ENCODE data around the gene NECAP2. TPM values are rescaled to one million over a fixed set of nuclear protein-coding genes. Genes with fewer than 3 reads are reported as not detected.
"Not testable (repeated sequence)": the region's sequence is repeated elsewhere in the genome, so short reads cannot be mapped to it uniquely, and the experiment has no call there.

The NECAP2 gene
- total RNA-seq, 2 donors from 2014 or later = 80.4 to 84.5 TPM

GRCh38 chr1:16454909-16455308 lies 14.4 kb downstream of the NECAP2 start:
- H3K27ac Mint-ChIP-seq = peak overlapping the region; percentile 39
- not testable (repeated sequence) for ATAC-seq (replicated peaks in 1 of 2); H3K4me3 Mint-ChIP-seq; H3K27me3 Mint-ChIP-seq (ENCODE audit: low read depth); H3K9me3 Mint-ChIP-seq; DNase-seq
- peaks cover 14% of the 10 kb centered on the region for H3K4me1 Mint-ChIP-seq (ENCODE audit: low read depth)
- H3K36me3 Mint-ChIP-seq (ENCODE audit: insufficient read depth in 2 of 2) = peaks cover 8 to 19% of the 10 kb centered on the region in 2 donors

GRCh38 chr1:16456151-16456550 lies 15.6 kb downstream of the NECAP2 start:
- not testable (repeated sequence) for ATAC-seq (replicated peaks in 1 of 2); H3K27me3 Mint-ChIP-seq (ENCODE audit: low read depth); H3K27ac Mint-ChIP-seq; DNase-seq; H3K4me1 Mint-ChIP-seq (ENCODE audit: low read depth); H3K4me3 Mint-ChIP-seq; H3K9me3 Mint-ChIP-seq
- H3K36me3 Mint-ChIP-seq (ENCODE audit: insufficient read depth in 2 of 2) = peaks cover 9 to 23% of the 10 kb centered on the region in 2 donors

DNA sequence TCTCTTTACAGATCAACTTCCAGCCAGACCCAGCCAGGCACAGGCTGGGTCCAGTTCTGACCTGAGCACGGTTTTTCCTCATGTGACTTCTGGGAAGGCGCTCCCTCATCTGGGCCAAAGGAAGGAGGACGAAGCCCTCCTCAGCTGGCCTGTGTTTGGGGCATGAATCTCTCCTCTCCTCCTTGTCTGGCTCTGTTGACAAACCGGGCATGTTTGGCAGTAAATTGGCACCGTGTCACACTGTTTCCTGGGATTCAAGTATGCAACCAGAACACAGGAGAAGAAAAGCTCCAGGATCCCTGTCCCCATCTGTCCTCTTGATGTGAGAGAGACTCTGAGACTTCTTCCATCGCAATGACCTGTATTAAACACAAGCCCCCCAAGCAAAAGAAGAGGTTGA lies 18.3 kb downstream of the NECAP2 start:
- no peak overlapping the region for H3K27ac Mint-ChIP-seq
- H3K9me3 Mint-ChIP-seq = no peaks in the 10 kb centered on the region
- ATAC-seq (replicated peaks in 1 of 2) = no peak
- peaks cover 3% of the 10 kb centered on the region for H3K4me1 Mint-ChIP-seq (ENCODE audit: low read depth)
- DNase-seq = no peak
- no peaks in the 10 kb centered on the region for H3K27me3 Mint-ChIP-seq (ENCODE audit: low read depth)
- H3K36me3 Mint-ChIP-seq (ENCODE audit: insufficient read depth in 2 of 2) = peaks cover 9 to 17% of the 10 kb centered on the region in 2 donors
- no peak overlapping the region for H3K4me3 Mint-ChIP-seq

DNA sequence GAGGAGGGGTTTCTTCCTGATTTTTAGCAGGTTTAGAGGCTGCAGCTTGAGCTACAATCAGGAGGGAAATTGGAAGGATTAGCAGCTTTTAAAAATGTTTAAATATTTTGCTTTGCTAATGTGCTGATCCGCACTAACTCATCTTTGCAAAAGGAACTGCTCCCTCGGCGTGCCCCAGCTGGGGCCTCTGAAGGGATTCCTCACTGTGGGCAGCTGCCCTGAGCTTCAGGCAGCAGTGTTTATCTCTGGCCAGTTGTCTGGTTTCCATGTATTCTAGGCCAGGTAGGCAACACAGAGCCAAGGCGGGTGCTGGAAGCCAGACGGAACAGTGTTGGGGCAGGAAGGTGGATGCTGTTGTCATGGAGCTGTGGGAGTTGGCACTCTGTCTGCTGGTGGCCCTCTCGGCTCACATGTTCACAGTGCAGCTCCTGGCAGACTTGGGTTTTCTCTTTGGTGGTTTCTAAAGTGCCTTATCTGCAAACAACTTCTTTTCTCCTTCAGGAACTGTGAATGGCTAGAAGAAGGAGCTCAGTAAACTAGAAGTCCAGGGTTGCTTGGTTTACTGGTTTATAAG lies 18.9 kb downstream of the NECAP2 start:
- ATAC-seq (replicated peaks in 1 of 2) = no peak
- H3K4me3 Mint-ChIP-seq = no peak overlapping the region
- no peaks in the 10 kb centered on the region for H3K9me3 Mint-ChIP-seq
- peaks cover 9 to 17% of the 10 kb centered on the region in 2 donors for H3K36me3 Mint-ChIP-seq (ENCODE audit: insufficient read depth in 2 of 2)
- DNase-seq = no peak
- peaks cover 3% of the 10 kb centered on the region for H3K4me1 Mint-ChIP-seq (ENCODE audit: low read depth)
- H3K27me3 Mint-ChIP-seq (ENCODE audit: low read depth) = no peaks in the 10 kb centered on the region
- H3K27ac Mint-ChIP-seq = no peak overlapping the region

GRCh38 chr1:16461681-16462080 lies 21.2 kb downstream of the NECAP2 start:
- peaks cover 9 to 13% of the 10 kb centered on the region in 2 donors for H3K36me3 Mint-ChIP-seq (ENCODE audit: insufficient read depth in 2 of 2)
- H3K27me3 Mint-ChIP-seq (ENCODE audit: low read depth) = no peaks in the 10 kb centered on the region
- DNase-seq (no peak), ATAC-seq (replicated peaks in 1 of 2) (no peak)
- peaks cover 3% of the 10 kb centered on the region for H3K4me1 Mint-ChIP-seq (ENCODE audit: low read depth)
- no peak overlapping the region for H3K27ac Mint-ChIP-seq
- H3K9me3 Mint-ChIP-seq = no peaks in the 10 kb centered on the region
- no peak overlapping the region for H3K4me3 Mint-ChIP-seq

GRCh38 chr1:16462773-16463330 lies 22.3 kb downstream of the NECAP2 start:
- Mint-ChIP-seq H3K27ac (no peak overlapping the region), H3K36me3 (ENCODE audit: insufficient read depth in 2 of 2) (peaks cover 9 to 13% of the 10 kb centered on the region in 2 donors)
- no peak for ATAC-seq (replicated peaks in 1 of 2)

GRCh38 chr1:16464917-16465625 lies 24.5 kb downstream of the NECAP2 start:
- no peaks in the 10 kb centered on the region for H3K9me3 Mint-ChIP-seq
- DNase-seq = no peak
- ATAC-seq (replicated peaks in 1 of 2) = no peak
- H3K27me3 Mint-ChIP-seq (ENCODE audit: low read depth) = no peaks in the 10 kb centered on the region
- no peak overlapping the region for H3K4me3 Mint-ChIP-seq
- H3K4me1 Mint-ChIP-seq (ENCODE audit: low read depth) = peaks cover 7% of the 10 kb centered on the region
- H3K36me3 Mint-ChIP-seq (ENCODE audit: insufficient read depth in 2 of 2) = peaks cover 6 to 7% of the 10 kb centered on the region in 2 donors
- H3K27ac Mint-ChIP-seq = no peak overlapping the region

More at GRCh38 chr1:16462773-16463330, 22.3 kb downstream of the NECAP2 start:
- no peaks in the 10 kb centered on the region for H3K9me3 Mint-ChIP-seq
- H3K4me3 Mint-ChIP-seq = no peak overlapping the region
- no peaks in the 10 kb centered on the region for H3K27me3 Mint-ChIP-seq (ENCODE audit: low read depth)
- peaks cover 3% of the 10 kb centered on the region for H3K4me1 Mint-ChIP-seq (ENCODE audit: low read depth)
- DNase-seq = no peak

DNA sequence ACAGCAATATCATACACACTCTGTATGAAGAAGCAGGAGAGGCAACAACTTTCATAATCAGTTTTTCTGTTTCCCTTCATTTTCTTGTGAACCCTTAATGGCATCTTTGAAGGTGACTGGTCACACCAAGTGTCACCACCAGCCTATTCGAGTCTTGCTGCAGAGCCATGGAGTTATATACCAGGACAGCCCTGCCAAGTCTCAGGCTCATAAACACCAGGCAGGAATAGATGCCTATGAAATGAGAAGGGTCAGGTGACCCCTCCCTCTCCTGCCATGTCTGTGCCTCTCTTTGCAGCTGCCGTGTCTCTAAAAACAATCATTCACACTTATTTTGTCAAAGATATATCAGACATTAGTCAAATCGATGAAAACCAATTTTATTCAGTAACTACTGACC lies 28.0 kb downstream of the NECAP2 start:
- Mint-ChIP-seq H3K27me3 (ENCODE audit: low read depth) (no peaks in the 10 kb centered on the region), H3K4me1 (ENCODE audit: low read depth) (peaks cover 10% of the 10 kb centered on the region), H3K36me3 (ENCODE audit: insufficient read depth in 2 of 2) (no peaks in the 10 kb centered on the region), H3K9me3 (no peaks in the 10 kb centered on the region), H3K4me3 (no peak overlapping the region), H3K27ac (no peak overlapping the region)
- ATAC-seq (replicated peaks in 1 of 2) (no peak), DNase-seq (no peak)

DNA sequence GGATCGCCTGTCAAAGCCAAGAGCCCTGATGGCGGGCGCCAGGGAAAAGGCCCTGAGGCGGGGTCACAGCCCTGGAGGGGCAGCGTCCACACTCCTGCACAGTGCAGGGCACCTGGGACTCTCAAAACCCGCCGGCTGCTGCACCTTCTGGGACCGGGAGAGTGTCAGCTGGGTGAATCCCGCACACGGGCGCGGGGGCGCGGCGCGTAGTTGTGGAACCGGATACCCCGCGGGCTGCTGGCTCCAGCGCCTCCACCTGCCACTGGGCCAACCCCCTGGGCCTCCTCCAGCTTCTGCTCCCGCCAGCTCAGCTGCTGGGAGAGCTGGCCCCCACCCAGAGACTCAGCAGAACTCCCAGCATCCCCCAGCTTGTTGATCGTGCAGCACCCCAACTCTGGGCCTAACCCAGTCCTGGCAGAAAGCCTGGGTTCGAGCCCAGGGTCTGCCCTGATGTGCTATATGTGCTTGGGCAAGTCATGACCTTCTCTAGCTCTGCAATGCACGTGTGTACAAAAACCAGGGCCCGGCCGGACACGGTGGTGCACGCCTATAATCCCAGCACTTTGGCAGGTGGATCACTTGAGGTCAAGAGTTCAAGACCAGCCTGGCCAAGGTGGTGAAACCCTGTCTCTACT lies 33.8 kb downstream of the NECAP2 start:
- H3K4me1 Mint-ChIP-seq (ENCODE audit: low read depth) = peaks cover 10% of the 10 kb centered on the region
- H3K36me3 Mint-ChIP-seq (ENCODE audit: insufficient read depth in 2 of 2) = peaks cover 0 to 2% of the 10 kb centered on the region in 2 donors
- ATAC-seq (replicated peaks in 1 of 2) (peak in 1 of 2 donors; percentile 18), DNase-seq (no peak)
- H3K9me3 Mint-ChIP-seq = no peaks in the 10 kb centered on the region
- no peak overlapping the region for H3K27ac Mint-ChIP-seq
- H3K4me3 Mint-ChIP-seq = no peak overlapping the region
- no peaks in the 10 kb centered on the region for H3K27me3 Mint-ChIP-seq (ENCODE audit: low read depth)

GRCh38 chr1:16474891-16475290 lies 34.4 kb downstream of the NECAP2 start:
- ATAC-seq (replicated peaks in 1 of 2) = peak in 1 of 2 donors; percentile 44
- H3K9me3 Mint-ChIP-seq; H3K36me3 Mint-ChIP-seq (ENCODE audit: insufficient read depth in 2 of 2): not testable (repeated sequence)

DNA sequence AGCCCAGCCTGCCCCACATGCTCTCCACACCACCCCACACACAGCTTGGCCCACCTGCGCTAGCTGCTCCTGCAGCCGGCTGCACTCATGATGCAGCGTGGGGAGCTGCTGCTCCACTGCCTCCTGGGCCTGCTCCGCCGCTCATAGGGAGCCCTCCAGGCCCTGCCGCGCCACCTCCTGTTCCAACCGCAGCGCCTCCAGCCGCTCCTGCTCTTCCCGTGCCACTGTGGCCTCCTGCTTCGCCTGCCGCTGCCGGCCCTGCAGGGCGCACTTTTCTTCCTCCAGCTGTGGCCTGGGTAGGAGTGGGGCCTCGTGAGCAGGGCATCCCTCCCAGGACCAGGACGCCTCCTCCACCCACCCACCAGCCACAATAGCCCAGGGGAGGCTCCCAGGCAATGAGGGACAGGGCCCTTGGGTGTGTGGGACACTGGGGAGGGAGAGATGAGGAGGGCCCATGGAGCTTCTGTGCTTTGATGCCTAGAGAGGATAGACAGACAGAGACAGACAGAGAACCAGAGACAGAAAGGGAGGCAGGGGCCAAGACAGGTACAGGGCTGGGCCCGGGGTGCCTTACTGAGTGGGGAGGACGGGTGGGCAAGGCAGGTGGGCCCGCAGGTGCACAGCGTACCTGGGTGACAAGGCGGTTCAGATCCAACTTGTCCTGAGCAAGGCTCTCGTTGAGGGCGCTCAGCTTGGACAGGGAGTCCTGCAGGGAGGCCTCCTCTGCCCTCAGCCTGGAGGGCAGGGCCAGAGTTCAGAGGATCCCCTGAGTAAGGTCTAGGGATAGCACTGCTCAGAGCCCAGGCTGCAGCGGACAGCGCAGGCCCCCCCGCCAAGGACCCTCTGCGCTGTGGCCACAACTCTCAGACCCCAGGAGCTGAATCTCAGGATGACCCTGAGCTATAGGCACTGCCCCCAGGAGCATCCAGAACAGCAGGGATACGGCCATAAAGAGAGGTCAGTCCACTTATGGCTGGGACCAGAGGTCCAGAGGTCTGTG lies 35.5 kb downstream of the NECAP2 start:
- ATAC-seq (replicated peaks in 1 of 2) = peak; percentile 15 to 20
- H3K9me3 Mint-ChIP-seq; H3K4me3 Mint-ChIP-seq; H3K36me3 Mint-ChIP-seq (ENCODE audit: insufficient read depth in 2 of 2); H3K27me3 Mint-ChIP-seq (ENCODE audit: low read depth); H3K27ac Mint-ChIP-seq; DNase-seq: not testable (repeated sequence)
- H3K4me1 Mint-ChIP-seq (ENCODE audit: low read depth) = peaks cover 15% of the 10 kb centered on the region

More at GRCh38 chr1:16474891-16475290, 34.4 kb downstream of the NECAP2 start:
- H3K4me3 Mint-ChIP-seq; H3K27ac Mint-ChIP-seq; DNase-seq; H3K27me3 Mint-ChIP-seq (ENCODE audit: low read depth): not testable (repeated sequence)
- peaks cover 10% of the 10 kb centered on the region for H3K4me1 Mint-ChIP-seq (ENCODE audit: low read depth)

GRCh38 chr1:16478091-16478490 lies 37.6 kb downstream of the NECAP2 start:
- H3K27me3 Mint-ChIP-seq (ENCODE audit: low read depth) = no peaks in the 10 kb centered on the region
- ATAC-seq (replicated peaks in 1 of 2) (no peak), DNase-seq (no peak)
- peaks cover 13% of the 10 kb centered on the region for H3K4me1 Mint-ChIP-seq (ENCODE audit: low read depth)
- H3K27ac Mint-ChIP-seq = no peak overlapping the region
- no peak overlapping the region for H3K4me3 Mint-ChIP-seq
- H3K36me3 Mint-ChIP-seq (ENCODE audit: insufficient read depth in 2 of 2) = peaks cover 3% of the 10 kb centered on the region in 2 donors
- no peaks in the 10 kb centered on the region for H3K9me3 Mint-ChIP-seq
